A549 treated with AZD9567 at 1 μM for 4 hours (cell line): ENCODE data around the gene C2orf74. TPM values are rescaled to one million over a fixed set of nuclear protein-coding genes. Genes with fewer than 3 reads are reported as not detected.

Source experiments
- total RNA-seq: library from RNA; stranded (reverse); fragments of 200-300 nt; extraction: Qiagen RNA extraction; gene quantifications from 5 replicates; pipeline ENCODE4 v1.2.3, GENCODE V29; 2022; ENCODE audit not compliant: insufficient read depth

Gene C2orf74
- total RNA-seq = 14.7 to 26.0 TPM (median 15.9 TPM) in 5 replicates

DNA sequence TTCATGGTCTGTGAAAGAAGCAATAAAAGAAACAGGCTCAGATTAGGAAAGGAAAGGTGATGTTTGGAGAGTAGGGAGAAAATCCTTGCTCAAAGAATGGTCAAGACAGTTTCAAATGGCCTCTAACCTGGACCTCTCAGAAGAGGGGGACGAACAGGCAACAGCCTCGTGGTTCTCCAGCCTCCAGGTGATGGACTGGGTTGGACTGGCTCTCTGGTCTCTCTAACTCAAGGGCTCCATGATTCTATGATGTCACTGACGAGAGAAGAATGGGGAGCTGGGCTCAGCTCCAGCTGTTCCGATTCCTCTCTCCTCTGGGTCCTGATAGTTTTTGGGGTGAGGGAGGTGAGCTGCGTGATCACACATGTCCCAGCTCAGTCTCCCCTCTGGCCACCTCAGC, at the start of gene C2orf74:
Gene C2orf74, plus strand, starts transcription at position 301 of the 400 bp plus-strand sequence. CDS start 327 bp downstream, outside the sequence.

Other genes with a start within 250 kb of the C2orf74 start
- 14.7 to 16.2 TPM (median 15.3 TPM) in 5 replicates for gene PEX13, start 144.5 kb upstream of the C2orf74 start, total RNA-seq
- gene PUS10, start 143.9 kb upstream of the C2orf74 start, total RNA-seq = 2.2 to 4.1 TPM (median 2.8 TPM) in 5 replicates
- 9.8 to 12.7 TPM (median 11.5 TPM) in 5 replicates for gene SANBR, start 96.3 kb upstream of the C2orf74 start, total RNA-seq